ENCODE data around the gene TMEM147.

DNA sequence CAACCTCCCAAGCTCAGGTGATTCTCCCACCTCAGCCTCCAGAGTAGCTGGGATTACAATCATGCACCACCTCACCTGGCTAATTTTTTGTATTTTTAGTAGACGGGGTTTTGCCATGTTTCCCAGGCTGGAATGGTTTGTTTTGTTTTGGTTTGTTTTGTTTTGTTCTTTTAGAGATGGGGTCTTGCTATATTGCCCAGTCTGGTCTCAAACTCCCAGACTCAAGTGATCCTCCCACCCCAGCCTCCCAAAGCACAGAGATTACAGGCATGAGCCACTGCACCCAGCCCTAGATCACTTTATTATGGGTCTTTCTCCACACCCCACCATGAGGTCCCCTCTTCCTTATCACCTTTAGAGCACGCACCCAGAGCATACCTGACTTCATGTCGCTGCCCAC is 47.2 kb upstream of the TMEM147 start:
- TF ChIP-seq POLR2A (IDR thresholded peaks at IDR 0.05) (no peak), EP300 (IDR thresholded peaks at IDR 0.05) (no peak)
- TF ChIP-seq, protein P1, sequence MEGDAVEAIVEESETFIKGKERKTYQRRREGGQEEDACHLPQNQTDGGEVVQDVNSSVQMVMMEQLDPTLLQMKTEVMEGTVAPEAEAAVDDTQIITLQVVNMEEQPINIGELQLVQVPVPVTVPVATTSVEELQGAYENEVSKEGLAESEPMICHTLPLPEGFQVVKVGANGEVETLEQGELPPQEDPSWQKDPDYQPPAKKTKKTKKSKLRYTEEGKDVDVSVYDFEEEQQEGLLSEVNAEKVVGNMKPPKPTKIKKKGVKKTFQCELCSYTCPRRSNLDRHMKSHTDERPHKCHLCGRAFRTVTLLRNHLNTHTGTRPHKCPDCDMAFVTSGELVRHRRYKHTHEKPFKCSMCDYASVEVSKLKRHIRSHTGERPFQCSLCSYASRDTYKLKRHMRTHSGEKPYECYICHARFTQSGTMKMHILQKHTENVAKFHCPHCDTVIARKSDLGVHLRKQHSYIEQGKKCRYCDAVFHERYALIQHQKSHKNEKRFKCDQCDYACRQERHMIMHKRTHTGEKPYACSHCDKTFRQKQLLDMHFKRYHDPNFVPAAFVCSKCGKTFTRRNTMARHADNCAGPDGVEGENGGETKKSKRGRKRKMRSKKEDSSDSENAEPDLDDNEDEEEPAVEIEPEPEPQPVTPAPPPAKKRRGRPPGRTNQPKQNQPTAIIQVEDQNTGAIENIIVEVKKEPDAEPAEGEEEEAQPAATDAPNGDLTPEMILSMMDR (IDR thresholded peaks at IDR 0.05), result no peak

Measured in upper lobe of left lung (tissue), 4 donors.